Endothelial cell of umbilical vein (primary cell): ENCODE data around the gene NR3C1. TPM values are rescaled to one million over a fixed set of nuclear protein-coding genes. Genes with fewer than 3 reads are reported as not detected.

Experiments used
- BruUV-seq: library from RNA; stranded (reverse); fragments of 400-500 nt; replicated peaks from 2 replicates; lab custom pipeline; 2021; lab: Mats Ljungman, UMichigan
- CTCF ChIA-PET: fragments of 300-600, 350-600 bp; sonication (Branson Sonifier 250); formaldehyde crosslinking; loops from one replicate; lab custom pipeline; 2021; ENCODE audit warnings: antibody characterized with exemption, inconsistent platforms; lab: Charles Lee
- POLR2A ChIA-PET: fragments of 300-600, 350-600 bp; sonication (Branson Sonifier 250); formaldehyde crosslinking; loops from one replicate; lab custom pipeline; 2021; ENCODE audit warnings: antibody characterized with exemption, inconsistent platforms; lab: Charles Lee
- DNase-seq: peaks from one replicate; pipeline ENCODE4 v3.0.0-alpha.2; 2011; ENCODE audit warnings: low read depth, low spot score
- FAIRE-seq: peaks from 2 replicates; lab custom pipeline; 2011; peaks lifted over from hg19 to GRCh38; lab: Jason Lieb, UNC
- H2AFZ ChIP-seq: 2 replicates; pipeline ENCODE4 v1.6.0; 2012; ENCODE audit warnings: low read depth, low read length, control low read depth, inconsistent platforms
- H3K27ac ChIP-seq: 2 replicates; pipeline ENCODE4 v1.5.1; 2011; ENCODE audit warnings: low read depth, mild to moderate bottlenecking, control low read depth, low read length, moderate library complexity; ENCODE audit not compliant: insufficient read depth
- H3K27me3 ChIP-seq, 2 experiments: 2 replicates each; pipeline versions ENCODE4 v1.6.0 to v1.6.1; 2011; ENCODE audit warnings: low read length in 2 of 2, mixed read lengths in 1 of 2; ENCODE audit not compliant: control insufficient read depth in 2 of 2, insufficient read depth in 2 of 2
- H3K36me3 ChIP-seq, 2 experiments: 2 replicates in 1 of 2; 3 replicates in 1 of 2; pipeline ENCODE4 v1.5.1; 2011; ENCODE audit warnings: low read length in 2 of 2, mild to moderate bottlenecking in 1 of 2, moderate library complexity in 1 of 2; ENCODE audit not compliant: control insufficient read depth in 2 of 2, insufficient read depth in 2 of 2; ENCODE audit errors: extremely low read depth in 1 of 2
- H3K4me1 ChIP-seq: 3 replicates; pipeline ENCODE4 v1.5.1; 2011; ENCODE audit warnings: mild to moderate bottlenecking, low read length; ENCODE audit not compliant: control insufficient read depth, insufficient read depth; ENCODE audit errors: extremely low read depth
- H3K4me2 ChIP-seq: 2 replicates; pipeline ENCODE4 v1.6.1; 2011; ENCODE audit warnings: low read length, control low read depth, mixed read lengths; ENCODE audit not compliant: insufficient read depth
- H3K4me3 ChIP-seq, 3 experiments: fragments of 200-600 bp in 1 of 3; sonication (generic), shearing (Covaris generic) in 1 of 3; replicated peaks in 1 of 3; 2 replicates each; pipeline ENCODE4 v1.5.1; 2011 to 2016; ENCODE audit warnings: control low read depth in 3 of 3, low read length in 3 of 3, mild to moderate bottlenecking in 2 of 3, inconsistent platforms in 1 of 3, low read depth in 1 of 3, moderate library complexity in 1 of 3; ENCODE audit not compliant: insufficient read depth in 1 of 3
- H3K79me2 ChIP-seq: 2 replicates; pipeline ENCODE4 v1.6.0; 2012; ENCODE audit warnings: low read length, inconsistent platforms; ENCODE audit not compliant: control insufficient read depth, insufficient read depth
- H3K9ac ChIP-seq: replicated peaks from 2 replicates; pipeline ENCODE3; 2011; ENCODE audit warnings: low read length, control low read depth; ENCODE audit not compliant: insufficient read depth; ENCODE audit errors: extremely low read depth
- H3K9me1 ChIP-seq: replicated peaks from 3 replicates; pipeline ENCODE4 v1.6.0; 2011; ENCODE audit warnings: mild to moderate bottlenecking, low read length; ENCODE audit not compliant: control insufficient read depth, insufficient read depth; ENCODE audit errors: extremely low read depth
- H3K9me3 ChIP-seq: replicated peaks from 2 replicates; pipeline ENCODE4 v1.5.1; 2012; ENCODE audit warnings: low read length, inconsistent platforms; ENCODE audit not compliant: control insufficient read depth, insufficient read depth
- H4K20me1 ChIP-seq: replicated peaks from 2 replicates; pipeline ENCODE3; 2011; ENCODE audit warnings: mild to moderate bottlenecking, low read length; ENCODE audit not compliant: control insufficient read depth, insufficient read depth; ENCODE audit errors: extremely low read depth
- CTCF ChIP-seq, 2 donors: IDR thresholded peaks; 1 replicate in 1 of 2; 2 replicates in 1 of 2; pipeline ENCODE4 v1.5.1; 2011; ENCODE audit warnings: low read length in 2 of 2, mild to moderate bottlenecking in 2 of 2, moderate library complexity in 2 of 2, control low read depth in 1 of 2, inconsistent platforms in 1 of 2, low read depth in 1 of 2; ENCODE audit not compliant: insufficient read depth in 1 of 2; ENCODE audit errors: extremely low read depth in 1 of 2
- EZH2 ChIP-seq: IDR thresholded peaks from 2 replicates; pipeline ENCODE4 v1.6.1; 2012; ENCODE audit warnings: borderline replicate concordance, low read depth, mild to moderate bottlenecking, moderate library complexity, low read length, inconsistent platforms; ENCODE audit not compliant: severe bottlenecking
- FOS ChIP-seq: IDR thresholded peaks from 2 replicates; pipeline ENCODE4 v1.6.1; 2011; ENCODE audit warnings: mild to moderate bottlenecking, low read length, moderate library complexity, borderline replicate concordance; ENCODE audit not compliant: insufficient read depth
- GATA2 ChIP-seq: IDR thresholded peaks from 2 replicates; pipeline ENCODE4 v1.7.0; 2011; ENCODE audit warnings: low read depth, mild to moderate bottlenecking, moderate library complexity, mixed read lengths, low read length; ENCODE audit not compliant: insufficient read length, insufficient read depth
- JUN ChIP-seq: IDR thresholded peaks from 2 replicates; pipeline ENCODE4 v1.6.1; 2011; ENCODE audit warnings: borderline replicate concordance, low read depth; ENCODE audit not compliant: insufficient read length, insufficient read depth
- MAX ChIP-seq: IDR thresholded peaks from 2 replicates; pipeline ENCODE4 v1.6.1; 2011; ENCODE audit not compliant: insufficient read depth, insufficient read length
- MYC ChIP-seq: IDR thresholded peaks from one replicate; pipeline ENCODE4 v1.6.1; 2011; ENCODE audit warnings: mild to moderate bottlenecking, low read depth, low read length
- POLR2A ChIP-seq: IDR thresholded peaks from 2 replicates; pipeline ENCODE4 v1.6.1; 2012; ENCODE audit warnings: low read depth, mild to moderate bottlenecking, control low read depth, low read length
- POLR2AphosphoS5 ChIP-seq: IDR thresholded peaks from 2 replicates; pipeline ENCODE4 v1.6.1; 2012; ENCODE audit warnings: low read depth, mild to moderate bottlenecking, control low read depth, low read length, moderate library complexity; ENCODE audit not compliant: insufficient read depth
- dilution Hi-C: fragments of 300-500 bp; cut with MboI; formaldehyde crosslinking; loops from one replicate; pipeline ENCODE4 v1.15.0; 2019; ENCODE audit warnings: low sequenced_read_pairs; ENCODE audit not compliant: extremely low pct_ligation_motif_present
- intact Hi-C: fragments of 100-400 bp; cut with micrococcal nuclease; formaldehyde crosslinking; loops from one replicate; pipeline ENCODE4 v1.10.0; 2022
- polyA plus RNA-seq, 4 experiments: library from polyadenylated mRNA; depleted of rRNA in 3 of 4; stranded (reverse) in 3 of 4; unstranded in 1 of 4; fragments of >200 nt; gene quantifications; 2 replicates each; pipeline versions ENCODE4 v1.2.1 to v1.2.3, GENCODE V29; 2011 to 2012; ENCODE audit warnings: missing spikeins in 1 of 4
- total RNA-seq: library from RNA; stranded (reverse); gene quantifications from 2 replicates; pipeline ENCODE4 v1.2.3, GENCODE V29; 2021

Gene NR3C1
- total and polyA plus RNA-seq, 2 donors (not counting 3 experiments of a cell fraction or from before 2014, with no cell fraction given): 4.1 to 17.0 TPM

- H3K4me3 ChIP-seq: no peak overlapping the region
- H3K4me2 ChIP-seq: no peak overlapping the region
- FAIRE-seq: no peak
- intact Hi-C loops: no loop called here
- no peaks in the 10 kb centered on the region for H3K9me1 ChIP-seq
- DNase-seq: no peak
- H2AFZ ChIP-seq: no peak overlapping the region
- H3K27ac ChIP-seq: no peak overlapping the region
- peaks cover 9% of the 10 kb centered on the region for H3K79me2 ChIP-seq
- H3K9me3 ChIP-seq: no peaks in the 10 kb centered on the region
- dilution Hi-C loops: no loop called here
- CTCF ChIA-PET: no interaction called here
- H3K36me3 ChIP-seq: no peaks in the 10 kb centered on the region
- peaks cover 2% of the 10 kb centered on the region for H4K20me1 ChIP-seq
- H3K9ac ChIP-seq: no peak overlapping the region
- BruUV-seq: no TSS peak
- POLR2A ChIA-PET: no interaction called here
- no peaks in the 10 kb centered on the region for H3K27me3 ChIP-seq
- TF ChIP-seq GATA2 (no peak), MYC (no peak), POLR2AphosphoS5 (no peak), EZH2 (no peak), JUN (no peak), MAX (no peak), FOS (no peak), CTCF (IDR thresholded peaks at IDR 0.05; ENCODE audit: extremely low read depth in 1 of 2, insufficient read depth in 1 of 2, low read depth in 1 of 2, low read length in 2 of 2) (no peak), POLR2A (no peak)
- H3K4me1 ChIP-seq: peaks cover 3% of the 10 kb centered on the region
Observed at GRCh38 chr5:143322176-143322575, 81.3 kb downstream of the NR3C1 start.
